Peyer's patch (tissue), 4 donors: ENCODE data around the gene PAGE2B. TPM values are rescaled to one million over a fixed set of nuclear protein-coding genes. Genes with fewer than 3 reads are reported as not detected.

Experiments
- DNase-seq, 3 donors: peaks; one replicate each; pipeline ENCODE4 v3.0.0-alpha.2; 2017 to 2019
- H3K27ac ChIP-seq, 4 donors: fragments of 200-600 bp; sonication (generic); one replicate each; pipeline ENCODE4 v1.5.1; 2016 to 2019
- H3K27me3 ChIP-seq, 2 donors: fragments of 200-600 bp; sonication (generic); one replicate each; pipeline ENCODE4 v1.5.1; 2019
- H3K36me3 ChIP-seq, 3 donors: fragments of 200-600 bp; sonication (generic); one replicate each; pipeline ENCODE4 v1.5.1; 2016 to 2019
- H3K4me1 ChIP-seq, 4 donors: fragments of 200-600 bp; sonication (generic); one replicate each; pipeline ENCODE4 v1.5.1; 2016 to 2019
- H3K4me3 ChIP-seq, 4 donors: fragments of 200-600 bp; sonication (generic); 1 replicate in 3 of 4; 2 replicates in 1 of 4; pipeline ENCODE4 v1.5.1; 2016 to 2019; ENCODE audit warnings: mild to moderate bottlenecking in 1 of 4
- H3K9me3 ChIP-seq, 4 donors: fragments of 200-600 bp; sonication (generic); one replicate each; pipeline ENCODE4 v1.5.1; 2016 to 2019; ENCODE audit warnings: mild to moderate bottlenecking in 1 of 4
- POLR2A ChIP-seq, 2 donors: fragments of 450-650 bp; IDR thresholded peaks; one replicate each; pipeline ENCODE4 v1.5.1; 2017; ENCODE audit warnings: antibody characterized with exemption in 2 of 2, mild to moderate bottlenecking in 2 of 2, moderate library complexity in 2 of 2
- total RNA-seq, 4 donors: library from RNA; depleted of rRNA; stranded (reverse); fragments of >200 nt; gene quantifications; one replicate each; pipeline ENCODE4 v1.1.0, GENCODE V29; 2016
- TF ChIP-seq, protein P1 (sequence below), 6 experiments: fragments of 450-650 bp in 4 of 6; fragments of 200-600 bp in 2 of 6; sonication (generic) in 1 of 6; IDR thresholded peaks; one replicate each; pipeline ENCODE4 v1.5.1; 2017 to 2019; ENCODE audit warnings: antibody characterized with exemption in 6 of 6, mild to moderate bottlenecking in 3 of 6, moderate library complexity in 1 of 6

Gene PAGE2B
- total RNA-seq, result not detected

GRCh38 chrX:55074851-55075467, at the start of gene PAGE2B:
Gene PAGE2B (plus strand): TSS chrX:55075030. CDS start chrX:55076042, 1,012 bp downstream.
- Histone ChIP-seq H3K36me3 (no peaks in the 10 kb centered on the region), H3K4me1 (no peaks in the 10 kb centered on the region), H3K4me3 (no peak within 1 kb of the TSS), H3K9me3 (no peaks in the 10 kb centered on the region), H3K27ac (no peak within 1 kb of the TSS), H3K27me3 (no peaks in the 10 kb centered on the region)
- no peak for DNase-seq
- TF ChIP-seq, protein P1, sequence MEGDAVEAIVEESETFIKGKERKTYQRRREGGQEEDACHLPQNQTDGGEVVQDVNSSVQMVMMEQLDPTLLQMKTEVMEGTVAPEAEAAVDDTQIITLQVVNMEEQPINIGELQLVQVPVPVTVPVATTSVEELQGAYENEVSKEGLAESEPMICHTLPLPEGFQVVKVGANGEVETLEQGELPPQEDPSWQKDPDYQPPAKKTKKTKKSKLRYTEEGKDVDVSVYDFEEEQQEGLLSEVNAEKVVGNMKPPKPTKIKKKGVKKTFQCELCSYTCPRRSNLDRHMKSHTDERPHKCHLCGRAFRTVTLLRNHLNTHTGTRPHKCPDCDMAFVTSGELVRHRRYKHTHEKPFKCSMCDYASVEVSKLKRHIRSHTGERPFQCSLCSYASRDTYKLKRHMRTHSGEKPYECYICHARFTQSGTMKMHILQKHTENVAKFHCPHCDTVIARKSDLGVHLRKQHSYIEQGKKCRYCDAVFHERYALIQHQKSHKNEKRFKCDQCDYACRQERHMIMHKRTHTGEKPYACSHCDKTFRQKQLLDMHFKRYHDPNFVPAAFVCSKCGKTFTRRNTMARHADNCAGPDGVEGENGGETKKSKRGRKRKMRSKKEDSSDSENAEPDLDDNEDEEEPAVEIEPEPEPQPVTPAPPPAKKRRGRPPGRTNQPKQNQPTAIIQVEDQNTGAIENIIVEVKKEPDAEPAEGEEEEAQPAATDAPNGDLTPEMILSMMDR (IDR thresholded peaks at IDR 0.05), result no peak
- no peak for TF ChIP-seq POLR2A (IDR thresholded peaks at IDR 0.05)

- Histone ChIP-seq H3K4me3 (no peak overlapping the region), H3K36me3 (no peaks in the 10 kb centered on the region), H3K27me3 (no peaks in the 10 kb centered on the region), H3K9me3 (no peaks in the 10 kb centered on the region), H3K4me1 (no peaks in the 10 kb centered on the region), H3K27ac (no peak overlapping the region)
- DNase-seq, result no peak
- no peak for TF ChIP-seq POLR2A (IDR thresholded peaks at IDR 0.05)
- TF ChIP-seq, protein P1 (IDR thresholded peaks at IDR 0.05), result no peak
These were observed 48.7 kb upstream of the PAGE2B start for GRCh38 chrX:55026143-55026542.

GRCh38 chrX:55026840-55027239, 48.0 kb upstream of the PAGE2B start:
- Histone ChIP-seq H3K4me3 (no peak overlapping the region), H3K27ac (no peak overlapping the region), H3K27me3 (no peaks in the 10 kb centered on the region), H3K4me1 (no peaks in the 10 kb centered on the region), H3K9me3 (no peaks in the 10 kb centered on the region), H3K36me3 (no peaks in the 10 kb centered on the region)
- DNase-seq, result no peak
- TF ChIP-seq, protein P1 (IDR thresholded peaks at IDR 0.05), result no peak
- TF ChIP-seq POLR2A (IDR thresholded peaks at IDR 0.05), result no peak

- no peak for DNase-seq
- Histone ChIP-seq H3K27me3 (no peaks in the 10 kb centered on the region), H3K4me3 (no peak overlapping the region), H3K36me3 (no peaks in the 10 kb centered on the region), H3K4me1 (no peaks in the 10 kb centered on the region), H3K27ac (no peak overlapping the region), H3K9me3 (no peaks in the 10 kb centered on the region)
- TF ChIP-seq, protein P1 (IDR thresholded peaks at IDR 0.05), result no peak
- TF ChIP-seq POLR2A (IDR thresholded peaks at IDR 0.05), result no peak
These were observed 46.8 kb upstream of the PAGE2B start for GRCh38 chrX:55028040-55028439.

GRCh38 chrX:55028611-55029010, 46.2 kb upstream of the PAGE2B start:
- no peaks in the 10 kb centered on the region for H3K27me3 ChIP-seq
- H3K4me1 ChIP-seq, result no peaks in the 10 kb centered on the region
- H3K36me3 ChIP-seq, result no peaks in the 10 kb centered on the region
- TF ChIP-seq POLR2A (IDR thresholded peaks at IDR 0.05), result no peak
- TF ChIP-seq, protein P1 (IDR thresholded peaks at IDR 0.05), result no peak
- DNase-seq, result no peak
- H3K27ac ChIP-seq, result no peak overlapping the region
- H3K9me3 ChIP-seq, result no peaks in the 10 kb centered on the region
- no peak overlapping the region for H3K4me3 ChIP-seq

DNA sequence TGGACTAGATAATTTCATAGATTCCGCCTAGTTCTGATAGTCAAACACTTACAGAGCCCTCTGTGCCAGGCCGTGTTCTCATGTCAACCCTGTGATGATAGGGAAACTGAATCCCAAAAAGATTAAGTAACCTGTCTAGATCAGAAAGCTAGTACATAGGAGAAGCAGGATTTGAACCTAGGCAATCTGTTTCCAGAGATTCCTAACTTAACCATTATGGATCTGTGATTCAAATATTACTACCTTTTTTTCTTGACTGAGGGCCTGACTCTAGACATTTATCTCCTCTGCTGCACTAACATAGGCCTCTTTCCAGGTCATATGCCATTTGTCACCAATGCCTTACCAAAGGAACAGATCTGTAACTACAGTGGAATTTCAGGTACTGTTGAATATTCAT, 45.5 kb upstream of the PAGE2B start:
- Histone ChIP-seq H3K4me3 (no peak overlapping the region), H3K4me1 (no peaks in the 10 kb centered on the region), H3K27ac (no peak overlapping the region), H3K9me3 (no peaks in the 10 kb centered on the region), H3K27me3 (no peaks in the 10 kb centered on the region), H3K36me3 (no peaks in the 10 kb centered on the region)
- no peak for DNase-seq
- TF ChIP-seq POLR2A (IDR thresholded peaks at IDR 0.05), result no peak
- TF ChIP-seq, protein P1 (IDR thresholded peaks at IDR 0.05), result no peak
